ENCODE measurements around the gene NKAIN2.

The NKAIN2 gene

GRCh38 chr6:124870611-124871459 lies 1067.2 kb downstream of the NKAIN2 start:
- DNase-seq = no peak

GRCh38 chr6:124872361-124873065 lies 1068.8 kb downstream of the NKAIN2 start:
- no peak for DNase-seq

- DNase-seq = no peak
Observed at GRCh38 chr6:124873066-124873410, 1069.4 kb downstream of the NKAIN2 start.
